Measurements from ENCODE around the gene RALY.

The RALY gene

GRCh38 chr20:34033903-34034302 is 40.2 kb downstream of the RALY start:
- no peak for TF ChIP-seq CTCF (IDR thresholded peaks at IDR 0.05)
- no peak overlapping the region for H3K4me3 ChIP-seq
- H3K27ac ChIP-seq, result no peak overlapping the region
- DNase-seq (ENCODE audit: low spot score), result no peak

GRCh38 chr20:34037121-34037520 is 43.4 kb downstream of the RALY start:
- DNase-seq (ENCODE audit: low spot score), result no peak
- TF ChIP-seq CTCF (IDR thresholded peaks at IDR 0.05), result no peak
- Histone ChIP-seq H3K27ac (no peak overlapping the region), H3K4me3 (no peak overlapping the region)

- H3K27ac ChIP-seq, result no peak overlapping the region
- DNase-seq (ENCODE audit: low spot score), result no peak
- TF ChIP-seq CTCF (IDR thresholded peaks at IDR 0.05), result no peak
- no peak overlapping the region for H3K4me3 ChIP-seq
Measured at GRCh38 chr20:34037767-34038166, 44.1 kb downstream of the RALY start.

- no peak overlapping the region for H3K4me3 ChIP-seq
- no peak for DNase-seq (ENCODE audit: low spot score)
- no peak for TF ChIP-seq CTCF (IDR thresholded peaks at IDR 0.05)
- H3K27ac ChIP-seq, result peak overlapping the region; percentile 11 to 29
Measured at GRCh38 chr20:34040300-34040995, 46.7 kb downstream of the RALY start.

- DNase-seq (ENCODE audit: low spot score), result no peak
- Histone ChIP-seq H3K27ac (peak overlapping the region in 1 of 2 donors; percentile 11), H3K4me3 (no peak overlapping the region)
- no peak for TF ChIP-seq CTCF (IDR thresholded peaks at IDR 0.05)
Measured at GRCh38 chr20:34041226-34041625, 47.5 kb downstream of the RALY start.

- TF ChIP-seq CTCF (IDR thresholded peaks at IDR 0.05), result no peak
- Histone ChIP-seq H3K4me3 (no peak overlapping the region), H3K27ac (no peak overlapping the region)
- DNase-seq (ENCODE audit: low spot score), result no peak
Measured at GRCh38 chr20:34042262-34042661, 48.6 kb downstream of the RALY start.

GRCh38 chr20:34043025-34043424 is 49.3 kb downstream of the RALY start:
- DNase-seq (ENCODE audit: low spot score), result no peak
- no peak for TF ChIP-seq CTCF (IDR thresholded peaks at IDR 0.05)
- Histone ChIP-seq H3K4me3 (no peak overlapping the region), H3K27ac (no peak overlapping the region)

Data from coronary artery (tissue), 2 donors.